GM18861 (cell line): ENCODE data around the gene NUMB.

ENCODE experiments used
- ATAC-seq: cut with Tn5 transposase; IDR thresholded peaks from one replicate; pipeline ENCODE4 v1.9.1; 2021; ENCODE audit not compliant: unreplicated experiment

Gene NUMB

GRCh38 chr14:73235531-73236155 is 222.7 kb downstream of the NUMB start:
- no peak for ATAC-seq

GRCh38 chr14:73234586-73235394 is 223.6 kb downstream of the NUMB start:
- no peak for ATAC-seq

DNA sequence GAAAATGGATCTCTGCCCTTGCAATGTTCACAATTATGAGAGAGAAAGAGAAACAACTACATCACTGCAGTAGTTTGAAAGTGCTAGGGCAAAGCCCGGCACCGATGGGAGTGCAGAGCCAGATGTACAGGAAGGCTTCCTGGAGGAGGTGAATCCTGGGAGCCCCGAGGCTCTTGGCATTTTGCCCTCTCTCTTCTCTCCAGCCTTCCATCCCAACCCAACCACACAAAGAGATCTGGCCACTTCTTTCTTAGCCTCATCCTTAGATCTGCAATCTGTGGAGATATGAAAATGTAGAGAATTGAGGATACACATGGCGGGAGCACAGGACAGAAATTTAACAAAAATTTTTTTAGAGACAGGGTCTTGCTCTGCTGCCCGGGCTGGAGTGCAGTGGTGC is 224.3 kb downstream of the NUMB start:
- ATAC-seq: no peak

DNA sequence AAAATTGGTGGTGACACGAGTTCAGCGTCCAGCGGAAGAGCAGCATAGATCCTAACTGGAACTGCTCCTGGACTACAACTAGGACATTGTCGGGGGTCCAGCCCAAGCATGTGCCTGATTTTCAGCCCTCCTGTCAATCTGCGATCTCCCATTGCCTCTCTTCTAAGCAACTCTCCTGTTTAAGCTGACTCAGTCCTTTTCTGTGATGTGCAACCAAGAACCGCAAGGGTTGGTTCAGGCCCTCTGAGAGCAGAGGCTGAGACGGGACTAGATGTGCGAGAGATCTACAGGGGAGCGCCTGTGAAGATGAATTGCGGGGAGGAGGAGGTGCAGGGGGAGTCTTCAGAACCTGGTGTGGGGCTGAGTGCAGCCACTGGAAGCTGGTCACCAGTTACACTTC is 224.8 kb downstream of the NUMB start:
- no peak for ATAC-seq

DNA sequence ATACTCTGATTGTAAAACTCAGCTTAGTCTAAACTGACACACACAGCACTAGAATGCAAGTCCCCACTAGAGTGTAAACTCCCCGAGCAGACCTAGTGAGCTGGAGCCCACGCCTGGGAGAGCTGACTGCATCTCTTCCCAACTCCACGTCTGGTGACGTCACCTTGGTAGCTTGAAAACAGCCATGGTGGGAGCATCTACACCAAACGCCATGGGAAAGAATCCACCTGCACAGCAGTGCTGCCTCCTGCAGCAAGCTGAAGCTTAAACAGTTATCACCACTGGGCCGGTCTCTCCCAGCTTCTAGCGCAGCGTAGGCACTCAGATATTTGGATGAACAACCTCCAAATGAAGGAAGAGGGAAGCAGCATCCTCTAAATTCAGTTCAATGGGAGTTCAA is 225.4 kb downstream of the NUMB start:
- ATAC-seq: no peak

- ATAC-seq: no peak
These were observed 226.1 kb downstream of the NUMB start for GRCh38 chr14:73231981-73232851.

- no peak for ATAC-seq
These were observed 228.3 kb downstream of the NUMB start for GRCh38 chr14:73230051-73230450.

GRCh38 chr14:73227812-73228781 is 230.2 kb downstream of the NUMB start:
- ATAC-seq: no peak

DNA sequence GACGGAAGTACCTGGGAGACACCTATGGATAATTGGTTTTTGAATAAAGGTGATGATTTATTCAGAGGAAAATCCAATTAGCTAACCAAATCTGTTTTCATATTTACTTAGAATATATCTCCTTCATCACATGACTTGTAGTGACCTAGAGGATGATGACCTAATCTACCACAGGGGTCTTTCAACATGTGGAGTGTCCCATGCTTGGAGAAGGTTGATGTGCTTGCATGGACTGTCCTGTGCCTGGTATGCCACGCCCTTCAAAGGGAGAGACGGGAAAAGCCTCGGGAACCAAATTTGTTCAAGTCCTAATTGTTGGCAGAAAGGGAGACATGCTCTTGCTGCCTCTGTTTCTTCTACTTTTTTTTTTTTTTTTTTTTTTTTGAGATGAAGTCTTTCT is 232.8 kb downstream of the NUMB start:
- no peak for ATAC-seq
